Stimulated activated CD8-positive, alpha-beta memory T cell treated with anti-CD3 and anti-CD28 coated beads, Interleukin-15, amount 100 ng/mL, for 4 hours (primary cell): Measurements from ENCODE around the gene SNRPA1.

ENCODE experiments used
- DNase-seq, 2 donors: peaks; one replicate each; pipeline ENCODE4 v3.0.0-alpha.2; 2020; ENCODE audit warnings: low read depth in 2 of 2

Gene SNRPA1

GRCh38 chr15:101318839-101319238 lies 23.8 kb upstream of the SNRPA1 start:
- no peak for DNase-seq

- DNase-seq, result no peak
These were observed 23.2 kb upstream of the SNRPA1 start for GRCh38 chr15:101318147-101318819.

GRCh38 chr15:101317336-101317872 lies 22.4 kb upstream of the SNRPA1 start:
- DNase-seq, result no peak

- DNase-seq, result no peak
These were observed 21.5 kb upstream of the SNRPA1 start for GRCh38 chr15:101316529-101316928.

GRCh38 chr15:101315736-101316135 lies 20.7 kb upstream of the SNRPA1 start:
- no peak for DNase-seq

GRCh38 chr15:101314336-101315125 lies 19.5 kb upstream of the SNRPA1 start:
- no peak for DNase-seq

GRCh38 chr15:101313041-101313761 lies 18.2 kb upstream of the SNRPA1 start:
- DNase-seq, result no peak

- no peak for DNase-seq
These were observed 15.5 kb upstream of the SNRPA1 start for GRCh38 chr15:101310508-101310907.

- no peak for DNase-seq
These were observed 15.1 kb upstream of the SNRPA1 start for GRCh38 chr15:101310161-101310480.

GRCh38 chr15:101309436-101310160 lies 14.6 kb upstream of the SNRPA1 start:
- DNase-seq, result no peak

GRCh38 chr15:101308604-101309435 lies 13.8 kb upstream of the SNRPA1 start:
- DNase-seq, result no peak

GRCh38 chr15:101307897-101308603 lies 13.0 kb upstream of the SNRPA1 start:
- DNase-seq, result no peak

GRCh38 chr15:101307048-101307896 lies 12.2 kb upstream of the SNRPA1 start:
- no peak for DNase-seq

- no peak for DNase-seq
These were observed 11.4 kb upstream of the SNRPA1 start for GRCh38 chr15:101306341-101307047.

- no peak for DNase-seq
These were observed 10.8 kb upstream of the SNRPA1 start for GRCh38 chr15:101305820-101306255.

- no peak for DNase-seq
These were observed 8.4 kb upstream of the SNRPA1 start for GRCh38 chr15:101303408-101303807.

- DNase-seq, result no peak
These were observed 1.7 kb upstream of the SNRPA1 start for GRCh38 chr15:101296418-101297405.
